ENCODE measurements around the gene SCN2B.

Gene SCN2B

GRCh38 chr11:118151431-118151830 lies 25.0 kb downstream of the SCN2B start:
- TF ChIP-seq CTCF (IDR thresholded peaks at IDR 0.05; ENCODE audit: low read depth, low read length, missing control alignments) = no peak
- DNase-seq (ENCODE audit: extremely low read depth, low read depth) = no peak
- H3K4me3 ChIP-seq (replicated peaks; ENCODE audit: low read depth, low read length) = peak overlapping the region; percentile 53

- no peak overlapping the region for H3K4me3 ChIP-seq (replicated peaks; ENCODE audit: low read depth, low read length)
- DNase-seq (ENCODE audit: extremely low read depth, low read depth) = no peak
- TF ChIP-seq CTCF (IDR thresholded peaks at IDR 0.05; ENCODE audit: low read depth, low read length, missing control alignments) = no peak
These were observed 26.9 kb downstream of the SCN2B start for GRCh38 chr11:118149493-118149892.

- TF ChIP-seq CTCF (IDR thresholded peaks at IDR 0.05; ENCODE audit: low read depth, low read length, missing control alignments) = no peak
- DNase-seq (ENCODE audit: extremely low read depth, low read depth) = no peak
- H3K4me3 ChIP-seq (replicated peaks; ENCODE audit: low read depth, low read length) = no peak overlapping the region
These were observed 27.6 kb downstream of the SCN2B start for GRCh38 chr11:118148856-118149255.

GRCh38 chr11:118148240-118148639 lies 28.2 kb downstream of the SCN2B start:
- TF ChIP-seq CTCF (IDR thresholded peaks at IDR 0.05; ENCODE audit: low read depth, low read length, missing control alignments) = no peak

GRCh38 chr11:118147502-118147901 lies 28.9 kb downstream of the SCN2B start:
- DNase-seq (ENCODE audit: extremely low read depth, low read depth) = no peak
- TF ChIP-seq CTCF (IDR thresholded peaks at IDR 0.05; ENCODE audit: low read depth, low read length, missing control alignments) = no peak

More at GRCh38 chr11:118148240-118148639, 28.2 kb downstream of the SCN2B start:
- no peak overlapping the region for H3K4me3 ChIP-seq (replicated peaks; ENCODE audit: low read depth, low read length)
- no peak for DNase-seq (ENCODE audit: extremely low read depth, low read depth)

GRCh38 chr11:118146554-118146953 lies 29.9 kb downstream of the SCN2B start:
- H3K4me3 ChIP-seq (replicated peaks; ENCODE audit: low read depth, low read length) = no peak overlapping the region
- TF ChIP-seq CTCF (IDR thresholded peaks at IDR 0.05; ENCODE audit: low read depth, low read length, missing control alignments) = no peak
- no peak for DNase-seq (ENCODE audit: extremely low read depth, low read depth)

More at GRCh38 chr11:118147502-118147901, 28.9 kb downstream of the SCN2B start:
- no peak overlapping the region for H3K4me3 ChIP-seq (replicated peaks; ENCODE audit: low read depth, low read length)
